Sciatic nerve (tissue), 2 donors: ENCODE data around the gene TRIM40. TPM values are rescaled to one million over a fixed set of nuclear protein-coding genes. Genes with fewer than 3 reads are reported as not detected.
"Not testable (repeated sequence)": the region's sequence is repeated elsewhere in the genome, so short reads cannot be mapped to it uniquely, and the experiment has no call there.

ENCODE experiments used
- ATAC-seq: fragments of 200-7000 bp; cut with Tn5 transposase; one replicate; pipeline ENCODE4 v1.9.1; 2020; ENCODE audit warnings: mild to moderate bottlenecking, moderate library complexity
- DNase-seq: peaks from one replicate; pipeline ENCODE4 v3.0.0-alpha.2; 2020; ENCODE audit warnings: low spot score
- intact Hi-C: fragments of 100-400 bp; cut with DNase I; formaldehyde crosslinking; loops from one replicate; pipeline ENCODE4 v1.14.2; 2022
- total RNA-seq: library from RNA; stranded (reverse); fragmentation: NEBNext Ultra II Directional; extraction: Animal tissue kit (Norgen Biotek cat#: 25700); gene quantifications from one replicate; pipeline ENCODE4 v1.2.1, GENCODE V29; 2021
- donor health status: DM: no; HTN: no; CAD: no.
- donor health status: DM: no; HTN: no; CAD: no.

TRIM40 gene
- total RNA-seq, 1 donor from 2014 or later = not detected

- intact Hi-C loops = no loop called here
- ATAC-seq = no peak
- no peak for DNase-seq
Observed at GRCh38 chr6:30158475-30159040, 22.6 kb downstream of the TRIM40 start.

GRCh38 chr6:30160008-30160784 is 24.3 kb downstream of the TRIM40 start:
- DNase-seq (no peak), ATAC-seq (no peak)
- intact Hi-C loops = no loop called here

GRCh38 chr6:30160785-30161531 is 25.0 kb downstream of the TRIM40 start, which contains the start of gene TRIM10:
TSS of gene TRIM10 (minus strand) at chr6:30161211. CDS start at chr6:30160858, 353 bp downstream.
- no peak for DNase-seq
- no peak for ATAC-seq
- intact Hi-C loops = no loop called here

- ATAC-seq = no peak
Observed at GRCh38 chr6:30162265-30163089, 26.5 kb downstream of the TRIM40 start.

GRCh38 chr6:30163090-30163917 is 27.4 kb downstream of the TRIM40 start, which contains the start of gene TRIM15:
TSS of gene TRIM15 (plus strand) at chr6:30163546. CDS start at chr6:30163685, 139 bp downstream.
- no peak for ATAC-seq

More at GRCh38 chr6:30162265-30163089, 26.5 kb downstream of the TRIM40 start:
- DNase-seq = no peak
- intact Hi-C loops = no loop called here

GRCh38 chr6:30163918-30164654 is 28.1 kb downstream of the TRIM40 start:
- ATAC-seq (no peak), DNase-seq (no peak)
- intact Hi-C loops = no loop called here

More at GRCh38 chr6:30163090-30163917, 27.4 kb downstream of the TRIM40 start, which contains the start of gene TRIM15:
- intact Hi-C loops = no loop called here
- DNase-seq = no peak

- DNase-seq = no peak
- ATAC-seq = no peak
- intact Hi-C loops = no loop called here
Observed at GRCh38 chr6:30164714-30165113, 28.8 kb downstream of the TRIM40 start.

GRCh38 chr6:30165238-30165637 is 29.3 kb downstream of the TRIM40 start:
- DNase-seq, intact Hi-C loops, ATAC-seq: not testable (repeated sequence)

- no peak for DNase-seq
- intact Hi-C loops = no loop called here
Observed at GRCh38 chr6:30167101-30167500, 31.2 kb downstream of the TRIM40 start.

GRCh38 chr6:30168741-30169140 is 32.8 kb downstream of the TRIM40 start:
- DNase-seq (no peak), ATAC-seq (no peak)
- intact Hi-C loops = no loop called here

More at GRCh38 chr6:30167101-30167500, 31.2 kb downstream of the TRIM40 start:
- no peak for ATAC-seq

GRCh38 chr6:30169658-30170614 is 34.0 kb downstream of the TRIM40 start:
- intact Hi-C loops = no loop called here
- ATAC-seq = peak; percentile 71
- DNase-seq = no peak

- DNase-seq (no peak), ATAC-seq (peak; percentile 26)
- intact Hi-C loops = no loop called here
Observed at GRCh38 chr6:30171677-30172471, 35.9 kb downstream of the TRIM40 start.

GRCh38 chr6:30172681-30173080 is 36.7 kb downstream of the TRIM40 start:
- no peak for DNase-seq
- intact Hi-C loops = no loop called here
- no peak for ATAC-seq

- intact Hi-C loops = no loop called here
- no peak for DNase-seq
- no peak for ATAC-seq
Observed at GRCh38 chr6:30175765-30176164, 39.8 kb downstream of the TRIM40 start.

GRCh38 chr6:30178837-30179236 is 42.9 kb downstream of the TRIM40 start:
- intact Hi-C loops = no loop called here
- ATAC-seq (no peak), DNase-seq (no peak)
